DND-41 (cell line): ENCODE data around the gene VIM.
A peak's percentile ranks its signal among the peaks of the same experiment; 100 is the strongest.

ENCODE experiments used
- ATAC-seq: fragments of 200-7000 bp; cut with Tn5 transposase; 3 replicates; pipeline ENCODE4 v1.9.1; 2021; ENCODE audit warnings: low read depth; ENCODE audit not compliant: insufficient read depth
- DNase-seq: peaks from one replicate; pipeline ENCODE4 v3.0.0-alpha.2; 2020
- H2AFZ ChIP-seq: 2 replicates; pipeline ENCODE4 v1.6.0; 2012; ENCODE audit warnings: low read depth, low read length
- H3K27ac ChIP-seq: 2 replicates; pipeline ENCODE4 v1.5.1; 2012; ENCODE audit warnings: low read length, inconsistent platforms
- H3K27me3 ChIP-seq: fragments of 200-600 bp; sonication (generic); 2 replicates; pipeline ENCODE4 v1.6.0; 2012; ENCODE audit warnings: low read length, mild to moderate bottlenecking, inconsistent platforms; ENCODE audit not compliant: insufficient read depth, poor library complexity
- H3K36me3 ChIP-seq: 2 replicates; pipeline ENCODE4 v1.5.1; 2012; ENCODE audit warnings: low read length, inconsistent platforms; ENCODE audit not compliant: insufficient read depth
- H3K4me1 ChIP-seq: 2 replicates; pipeline ENCODE4 v1.5.1; 2012; ENCODE audit warnings: mild to moderate bottlenecking, low read length; ENCODE audit not compliant: insufficient read depth
- H3K4me2 ChIP-seq: 2 replicates; pipeline ENCODE4 v1.6.0; 2012; ENCODE audit warnings: mild to moderate bottlenecking, moderate library complexity, low read length, inconsistent platforms; ENCODE audit not compliant: insufficient read depth
- H3K4me3 ChIP-seq, 2 experiments: fragments of 200-600 bp in 1 of 2; shearing (Covaris generic) in 1 of 2; 2 replicates each; pipeline ENCODE4 v1.5.1; 2012 to 2016; ENCODE audit warnings: inconsistent platforms in 2 of 2, low read length in 2 of 2, mild to moderate bottlenecking in 2 of 2, low read depth in 1 of 2, moderate library complexity in 1 of 2
- H3K79me2 ChIP-seq: 2 replicates; pipeline ENCODE4 v1.6.0; 2012; ENCODE audit warnings: low read length, inconsistent platforms; ENCODE audit not compliant: insufficient read depth
- H3K9ac ChIP-seq: 2 replicates; pipeline ENCODE4 v1.6.0; 2012; ENCODE audit warnings: low read depth, mild to moderate bottlenecking, inconsistent platforms, low read length, moderate library complexity
- H3K9me3 ChIP-seq: 2 replicates; pipeline ENCODE4 v1.5.1; 2012; ENCODE audit warnings: low read length, moderate library complexity, mild to moderate bottlenecking, inconsistent platforms; ENCODE audit not compliant: insufficient read depth, severe bottlenecking
- H4K20me1 ChIP-seq: 2 replicates; pipeline ENCODE4 v1.6.0; 2012; ENCODE audit warnings: low read length; ENCODE audit not compliant: insufficient read depth
- CTCF ChIP-seq: IDR thresholded peaks from 2 replicates; pipeline ENCODE4 v1.5.1; 2012; ENCODE audit warnings: borderline replicate concordance, low read length, moderate library complexity, mild to moderate bottlenecking; ENCODE audit not compliant: poor library complexity, severe bottlenecking; ENCODE audit errors: extremely low read depth
- EZH2 ChIP-seq: IDR thresholded peaks from 3 replicates; pipeline ENCODE4 v1.6.1; 2012; ENCODE audit warnings: borderline replicate concordance, low read depth, mild to moderate bottlenecking, moderate library complexity, low read length, inconsistent platforms; ENCODE audit not compliant: severe bottlenecking

Gene VIM

GRCh38 chr10:17200912-17201793, 26.9 kb upstream of the VIM start, which contains the start of gene TRDMT1:
TRDMT1 (minus strand) TSS chr10:17201672; CDS start chr10:17201634, 38 bp downstream.
- ATAC-seq (peak; percentile 91), DNase-seq (peak; percentile 83)
- peak within 1 kb of the TSS; percentile 75 for H3K9ac ChIP-seq
- no peaks in the 10 kb centered on the region for H3K9me3 ChIP-seq
- peaks cover 39% of the 10 kb centered on the region for H3K4me1 ChIP-seq
- H3K4me3 ChIP-seq, result peak within 1 kb of the TSS; percentile 86 to 89
- H3K27ac ChIP-seq, result peak within 1 kb of the TSS; percentile 89
- H4K20me1 ChIP-seq, result no peaks in the 10 kb centered on the region
- peak within 1 kb of the TSS; percentile 93 for H3K4me2 ChIP-seq
- H3K36me3 ChIP-seq, result no peaks in the 10 kb centered on the region
- peak; percentile 40 for TF ChIP-seq CTCF
- TF ChIP-seq EZH2, result no peak
- H3K27me3 ChIP-seq, result no peaks in the 10 kb centered on the region
- peak within 1 kb of the TSS; percentile 97 for H2AFZ ChIP-seq
- peaks cover 35% of the 10 kb centered on the region for H3K79me2 ChIP-seq

- Histone ChIP-seq H3K9ac (peak overlapping the region; percentile 75), H3K4me3 (peak overlapping the region; percentile 86 to 89; a peak in 3 of 4 replicates), H3K27me3 (no peaks in the 10 kb centered on the region), H2AFZ (peak overlapping the region; percentile 97), H3K4me1 (peaks cover 45% of the 10 kb centered on the region), H4K20me1 (no peaks in the 10 kb centered on the region), H3K36me3 (no peaks in the 10 kb centered on the region), H3K4me2 (peak overlapping the region; percentile 93), H3K9me3 (no peaks in the 10 kb centered on the region), H3K79me2 (peaks cover 33% of the 10 kb centered on the region), H3K27ac (peak overlapping the region; percentile 89)
- TF ChIP-seq EZH2, result no peak
- DNase-seq (no peak), ATAC-seq (no peak)
These were observed 26.3 kb upstream of the VIM start for GRCh38 chr10:17201794-17202116.

GRCh38 chr10:17202506-17202905, 25.5 kb upstream of the VIM start:
- H3K4me2 ChIP-seq, result peak overlapping the region; percentile 93; the same call in 1 of the 2 replicates
- DNase-seq (no peak), ATAC-seq (no peak)
- H3K27me3 ChIP-seq, result no peaks in the 10 kb centered on the region
- no peaks in the 10 kb centered on the region for H4K20me1 ChIP-seq
- no peak overlapping the region for H3K4me3 ChIP-seq
- TF ChIP-seq EZH2, result no peak
- TF ChIP-seq CTCF, result no peak
- no peak overlapping the region for H3K9ac ChIP-seq
- H3K79me2 ChIP-seq, result peaks cover 31% of the 10 kb centered on the region
- no peaks in the 10 kb centered on the region for H3K9me3 ChIP-seq
- H3K27ac ChIP-seq, result no peak overlapping the region
- H2AFZ ChIP-seq, result peak overlapping the region; percentile 97
- no peaks in the 10 kb centered on the region for H3K36me3 ChIP-seq
- peaks cover 45% of the 10 kb centered on the region for H3K4me1 ChIP-seq

- H3K27me3 ChIP-seq, result no peaks in the 10 kb centered on the region
- H3K9me3 ChIP-seq, result no peaks in the 10 kb centered on the region
- no peak overlapping the region for H3K9ac ChIP-seq
- H3K27ac ChIP-seq, result no peak overlapping the region
- no peak overlapping the region for H3K4me2 ChIP-seq
- no peaks in the 10 kb centered on the region for H3K36me3 ChIP-seq
- TF ChIP-seq CTCF (no peak), EZH2 (no peak)
- ATAC-seq (no peak), DNase-seq (no peak)
- no peak overlapping the region for H3K4me3 ChIP-seq
- 0 out of 2 replicates have a peak overlapping the region, but pooled peaks have one; percentile 97 for H2AFZ ChIP-seq
- H3K4me1 ChIP-seq, result peaks cover 45% of the 10 kb centered on the region
- H3K79me2 ChIP-seq, result peaks cover 30% of the 10 kb centered on the region
- no peaks in the 10 kb centered on the region for H4K20me1 ChIP-seq
These were observed 25.0 kb upstream of the VIM start for GRCh38 chr10:17202999-17203398.
